HG02759 (cell line): ENCODE measurements around the gene SFTPD.
A peak's percentile ranks its signal among the peaks of the same experiment; 100 is the strongest.

Experiments used
- ATAC-seq: cut with Tn5 transposase; IDR thresholded peaks from one replicate; pipeline ENCODE4 v1.9.1; 2021; ENCODE audit warnings: mild to moderate bottlenecking, moderate library complexity; ENCODE audit not compliant: unreplicated experiment

The SFTPD gene

DNA sequence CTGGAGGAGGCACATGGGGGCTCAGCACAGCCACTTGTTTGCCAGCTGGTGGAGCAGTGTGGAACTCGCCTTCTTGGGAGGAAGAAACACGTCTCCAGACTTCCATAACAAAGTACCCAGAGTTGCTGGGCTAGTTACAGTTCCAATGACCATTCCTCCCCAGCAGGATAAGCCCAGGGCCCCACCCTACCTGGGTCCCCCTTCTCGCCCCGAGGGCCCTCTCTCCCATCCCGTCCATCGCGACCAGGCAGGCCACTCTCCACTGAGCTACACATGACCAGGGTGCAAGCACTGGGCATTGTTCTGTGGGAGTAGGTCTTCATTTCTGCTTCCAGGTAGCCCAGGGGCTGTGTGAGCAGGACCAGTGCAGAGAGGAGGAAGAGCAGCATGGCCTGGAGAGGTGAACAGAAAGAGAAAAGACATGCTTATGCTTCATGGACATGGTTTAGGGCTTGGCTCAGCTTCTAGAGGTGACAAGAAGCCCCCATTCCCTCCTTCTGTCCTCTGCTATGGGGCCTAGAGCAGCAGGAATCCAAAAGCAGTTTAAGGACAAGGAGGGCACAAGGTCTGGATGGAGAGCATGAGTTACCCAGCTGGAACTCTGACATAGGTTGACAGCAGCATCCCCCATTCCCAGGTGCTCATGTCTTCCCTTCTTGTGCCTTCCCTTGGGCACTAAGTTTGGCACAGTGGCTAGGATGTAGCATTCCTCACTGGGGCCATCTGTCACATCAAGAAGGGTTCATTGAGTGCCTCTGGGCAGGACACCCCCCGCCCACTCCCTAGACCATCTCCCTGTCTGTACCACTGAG lies 2.4 kb downstream of the SFTPD start:
- no peak for ATAC-seq

GRCh38 chr10:79944428-79945395 lies 4.2 kb downstream of the SFTPD start:
- ATAC-seq: no peak

DNA sequence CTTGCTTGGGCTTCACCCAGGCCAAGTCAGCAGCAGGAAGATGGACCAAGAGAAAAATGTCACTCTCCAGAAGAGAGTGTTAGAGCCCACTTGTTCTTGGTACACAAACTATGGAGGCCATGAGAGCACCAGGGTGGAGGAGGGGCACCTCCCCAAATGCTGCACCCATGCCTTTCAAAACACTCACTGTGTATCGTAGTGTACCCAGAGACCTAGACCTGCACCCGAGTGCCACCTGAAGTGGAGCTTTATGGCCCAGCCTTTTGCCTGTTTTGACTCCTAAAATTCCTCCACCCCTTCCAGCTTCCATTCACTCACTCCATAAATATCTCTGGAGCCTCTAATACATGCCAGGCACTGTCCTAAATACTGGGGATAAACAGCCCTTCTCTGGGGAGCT lies 5.0 kb downstream of the SFTPD start:
- ATAC-seq: no peak

DNA sequence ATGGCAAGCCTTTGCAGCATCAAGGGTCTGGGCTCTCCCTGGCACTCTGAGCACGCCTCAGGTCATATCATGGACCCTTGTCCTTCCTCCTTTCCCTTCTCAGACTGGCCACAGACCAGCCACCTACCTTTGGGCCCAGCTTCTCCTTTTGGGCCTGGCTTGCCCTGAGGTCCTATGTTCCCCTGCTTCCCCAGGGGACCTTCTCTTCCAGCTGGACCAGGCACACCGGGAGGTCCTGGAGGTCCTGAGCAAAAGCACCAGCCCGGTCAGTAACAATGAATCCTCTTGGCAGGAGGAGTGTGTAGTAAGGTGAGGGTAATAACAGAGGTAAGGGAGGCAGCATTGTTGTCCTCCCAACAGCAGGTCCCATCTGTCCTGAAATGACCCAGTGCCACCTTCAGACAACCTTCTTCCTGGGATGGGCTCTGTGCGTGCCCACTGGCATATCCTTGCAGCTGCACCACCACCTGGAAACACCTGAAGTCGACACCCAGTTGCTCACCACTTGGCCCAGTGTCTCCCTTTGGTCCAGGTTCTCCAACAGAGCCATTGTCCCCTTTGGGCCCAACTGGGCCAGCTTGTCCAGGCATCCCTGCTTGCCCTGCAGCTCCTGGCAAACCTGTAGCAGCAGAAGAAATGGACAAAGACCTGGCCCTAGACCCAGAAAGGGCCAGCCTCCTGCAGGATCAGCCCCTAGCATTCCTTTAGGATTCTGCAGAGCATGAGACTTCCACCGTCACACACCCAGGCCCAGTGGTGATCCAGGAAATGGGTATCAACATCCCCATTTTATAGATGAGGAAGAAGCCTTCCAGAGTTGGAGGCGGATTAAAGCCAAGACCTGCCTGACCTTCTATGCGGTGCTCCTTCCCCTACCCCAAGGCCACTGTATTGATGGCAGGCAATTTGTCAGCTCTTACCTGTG lies 6.4 kb downstream of the SFTPD start:
- no peak for ATAC-seq

- ATAC-seq: no peak
Observed at GRCh38 chr10:79941585-79942210, 7.2 kb downstream of the SFTPD start.

- no peak for ATAC-seq
Observed at GRCh38 chr10:79941146-79941545, 7.8 kb downstream of the SFTPD start.

DNA sequence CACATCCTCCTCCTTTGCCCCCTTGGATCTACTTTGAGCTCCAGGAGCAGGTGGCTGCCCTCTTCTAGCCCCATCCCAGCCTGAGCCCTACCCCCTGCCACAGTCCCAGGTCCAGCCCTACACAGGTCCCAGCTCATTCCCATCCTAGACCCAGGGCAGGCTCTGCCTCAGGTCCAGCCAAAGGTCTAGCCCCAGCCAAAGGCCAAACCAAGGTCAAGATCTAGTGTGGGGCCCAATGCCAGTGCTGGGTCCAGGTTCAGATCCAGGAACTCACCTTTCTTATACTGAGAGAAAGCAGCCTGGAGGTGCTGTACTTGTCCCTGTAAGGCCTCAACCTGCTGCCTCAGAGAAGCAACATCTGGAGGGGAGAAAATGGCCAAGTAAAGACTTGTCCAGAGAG lies 8.5 kb downstream of the SFTPD start:
- ATAC-seq: no peak

DNA sequence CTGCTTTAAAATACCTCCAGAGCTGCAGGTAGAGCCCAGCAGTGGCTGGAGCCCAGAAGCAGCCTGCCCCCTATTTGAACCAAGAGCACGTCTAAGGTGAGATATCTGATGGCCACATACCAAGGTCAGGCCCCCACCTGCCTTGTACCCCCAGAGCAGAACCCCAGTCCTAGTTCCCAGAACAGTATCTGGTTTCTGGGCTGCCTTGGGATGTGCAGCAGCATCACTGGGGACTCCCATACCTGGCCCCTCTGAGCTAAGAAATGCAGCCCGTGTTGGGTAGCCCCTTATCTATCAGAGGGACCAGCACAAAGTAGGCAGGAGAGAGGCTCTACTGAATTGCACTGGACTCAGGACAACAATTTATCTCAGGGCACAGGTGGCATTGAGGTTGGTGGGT lies 8.9 kb downstream of the SFTPD start:
- ATAC-seq: no peak

DNA sequence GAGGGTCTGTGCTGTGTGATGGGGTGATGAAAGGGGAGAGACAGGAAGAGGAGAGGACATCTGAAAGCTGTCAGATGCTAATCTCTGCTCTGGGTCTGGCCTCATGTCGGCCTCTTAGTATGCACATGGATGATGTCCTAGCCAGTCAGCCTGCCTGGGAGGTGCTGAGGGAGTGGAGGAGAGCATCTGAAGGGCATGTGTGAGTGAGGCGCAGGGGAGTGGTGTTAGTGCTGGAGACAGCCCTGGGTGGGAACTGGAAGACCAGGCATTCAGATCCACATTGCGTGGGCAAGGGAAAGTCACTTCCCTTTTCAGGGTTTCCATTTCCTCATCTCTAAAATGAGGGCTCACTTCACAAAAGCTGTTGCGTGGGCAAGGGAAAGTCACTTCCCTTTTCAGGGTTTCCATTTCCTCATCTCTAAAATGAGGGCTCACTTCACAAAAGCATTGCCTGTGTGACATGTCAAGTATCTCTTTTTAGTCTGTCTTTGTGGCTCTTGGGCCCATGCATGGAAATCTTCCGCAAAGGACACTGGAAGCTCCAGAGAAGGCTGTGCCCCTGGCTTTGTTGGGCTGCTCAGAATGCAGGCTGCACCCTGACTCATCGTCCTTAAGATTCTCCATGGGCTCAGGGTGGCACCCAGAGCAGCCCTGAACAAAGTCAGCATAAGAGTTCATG lies 10.0 kb downstream of the SFTPD start:
- peak; percentile 65 for ATAC-seq

DNA sequence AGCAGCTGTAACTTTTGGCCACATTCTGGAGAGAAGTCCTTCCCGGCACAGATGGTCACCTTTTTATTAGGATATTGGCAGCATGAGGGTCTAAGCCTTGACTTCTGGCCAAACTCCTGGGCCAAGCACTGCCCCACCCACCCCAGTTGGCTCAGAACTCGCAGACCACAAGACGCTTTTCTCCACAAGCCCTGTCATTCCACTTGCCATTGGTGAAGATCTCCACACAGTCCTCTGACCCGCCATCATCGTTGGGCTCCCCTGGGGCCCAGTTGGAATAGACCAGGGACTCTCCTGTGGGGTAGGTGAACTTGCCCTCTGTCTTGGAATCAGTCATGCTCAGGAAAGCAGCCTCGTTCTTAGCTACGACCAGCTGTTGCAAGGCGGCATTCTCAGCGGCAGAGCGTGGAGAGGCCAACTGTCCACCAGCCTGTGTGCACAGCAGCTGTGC lies 11.2 kb downstream of the SFTPD start:
- no peak for ATAC-seq

DNA sequence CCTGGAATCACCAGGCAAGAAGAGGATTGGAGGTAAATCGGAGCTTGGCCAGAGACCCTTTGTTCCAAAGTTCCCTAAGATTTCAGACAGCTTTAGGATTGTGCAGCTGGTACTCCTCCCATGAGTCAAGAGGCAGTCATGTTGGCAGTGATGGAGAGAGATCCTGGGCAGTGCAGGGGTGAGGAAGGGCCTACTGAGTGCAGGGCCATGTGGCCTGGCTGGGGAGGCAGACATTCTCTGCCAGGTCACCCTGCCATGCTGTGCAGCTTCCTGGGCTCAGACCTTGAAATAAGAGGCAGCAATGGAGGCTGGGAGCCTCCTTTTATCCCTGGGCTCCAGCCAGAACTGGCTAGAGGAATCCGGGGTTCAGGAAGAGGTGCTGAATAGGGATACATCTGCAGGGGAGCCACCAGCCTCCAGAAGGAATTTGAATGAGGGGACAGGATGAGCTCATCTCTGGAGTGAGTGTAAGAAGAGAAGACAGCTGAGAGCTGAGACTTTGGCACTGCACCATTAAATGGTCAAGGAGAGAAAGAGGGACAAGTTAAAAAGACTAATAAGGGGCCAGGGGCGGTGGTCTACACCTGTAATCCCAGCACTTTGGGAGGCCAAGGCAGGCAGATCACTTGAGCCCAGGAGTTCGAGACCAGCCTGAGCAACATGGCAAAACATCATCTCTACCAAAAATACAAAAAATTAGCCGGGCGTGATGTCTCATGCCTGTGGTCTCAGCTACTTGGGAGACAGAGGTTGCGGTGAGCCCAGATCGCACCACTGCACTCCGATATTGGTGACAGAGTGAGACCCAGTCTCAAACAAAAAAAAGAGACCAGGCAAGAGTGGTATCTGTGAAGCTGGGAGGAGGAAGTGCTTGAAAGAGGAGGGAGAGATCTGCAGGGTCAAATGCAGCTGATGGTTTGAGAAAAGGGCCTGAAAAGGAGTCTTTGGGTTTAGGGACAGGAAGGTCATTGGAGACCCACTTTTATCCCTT lies 12.0 kb downstream of the SFTPD start:
- ATAC-seq: peak; percentile 39

DNA sequence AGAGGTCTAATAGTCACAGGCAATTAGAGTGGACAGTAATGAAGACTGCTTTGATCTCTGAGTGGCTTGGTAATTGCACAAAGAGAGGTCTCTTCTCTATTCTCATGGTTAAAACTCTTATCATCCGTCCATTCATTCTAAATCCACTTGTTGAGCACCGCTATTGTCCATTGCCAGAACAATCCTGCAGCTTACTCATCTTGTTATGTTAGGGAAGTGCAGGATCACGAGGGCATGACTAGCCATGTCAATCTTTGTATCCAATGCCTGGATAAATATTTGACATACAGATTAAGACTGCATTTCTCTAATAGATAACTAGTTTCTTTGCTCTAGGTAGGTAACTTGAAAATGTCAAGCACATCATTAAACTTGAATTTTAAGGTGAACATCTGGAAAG lies 14.9 kb downstream of the SFTPD start:
- ATAC-seq: no peak

- no peak for ATAC-seq
Observed at GRCh38 chr10:79932841-79933379, 16.0 kb downstream of the SFTPD start.

- ATAC-seq: no peak
Observed at GRCh38 chr10:79932307-79932706, 16.6 kb downstream of the SFTPD start.

DNA sequence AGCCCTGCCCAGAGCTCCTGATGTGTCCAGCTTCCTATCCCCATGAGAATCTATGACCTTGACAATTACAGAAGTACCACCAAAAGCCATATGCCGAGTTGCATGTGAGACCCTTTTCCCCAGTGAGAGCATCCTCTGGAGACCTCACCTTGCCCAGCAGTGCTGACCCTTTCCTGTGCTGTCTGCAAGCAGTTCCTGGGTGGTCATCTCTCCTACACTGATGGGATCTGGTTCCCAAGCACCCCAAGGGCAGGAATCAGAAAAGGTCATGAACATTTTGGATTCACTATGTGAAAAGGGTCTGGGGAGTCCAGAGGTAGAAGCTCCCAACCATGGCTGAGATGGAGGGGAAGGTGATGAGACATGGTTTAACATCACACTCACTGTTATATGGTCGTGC lies 18.2 kb downstream of the SFTPD start:
- no peak for ATAC-seq

DNA sequence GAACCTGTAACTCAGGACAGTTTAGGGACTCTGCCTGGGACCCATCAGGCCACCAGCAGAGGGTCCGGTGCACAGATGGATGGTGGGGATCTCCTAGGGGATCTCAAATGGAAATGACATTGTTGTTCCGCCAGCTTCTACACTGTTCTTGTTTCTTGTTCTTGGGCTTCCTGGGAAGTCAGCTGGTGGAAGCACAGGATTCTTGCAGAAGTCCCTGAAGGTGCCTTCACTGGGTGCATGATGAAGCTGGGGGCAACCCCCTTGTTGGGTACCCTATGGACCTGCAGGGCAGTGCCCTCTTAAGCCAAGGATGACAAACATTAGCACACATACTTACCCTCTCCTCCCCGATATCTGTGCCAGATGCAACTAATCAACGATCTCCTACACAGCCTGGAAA lies 18.6 kb downstream of the SFTPD start:
- no peak for ATAC-seq

DNA sequence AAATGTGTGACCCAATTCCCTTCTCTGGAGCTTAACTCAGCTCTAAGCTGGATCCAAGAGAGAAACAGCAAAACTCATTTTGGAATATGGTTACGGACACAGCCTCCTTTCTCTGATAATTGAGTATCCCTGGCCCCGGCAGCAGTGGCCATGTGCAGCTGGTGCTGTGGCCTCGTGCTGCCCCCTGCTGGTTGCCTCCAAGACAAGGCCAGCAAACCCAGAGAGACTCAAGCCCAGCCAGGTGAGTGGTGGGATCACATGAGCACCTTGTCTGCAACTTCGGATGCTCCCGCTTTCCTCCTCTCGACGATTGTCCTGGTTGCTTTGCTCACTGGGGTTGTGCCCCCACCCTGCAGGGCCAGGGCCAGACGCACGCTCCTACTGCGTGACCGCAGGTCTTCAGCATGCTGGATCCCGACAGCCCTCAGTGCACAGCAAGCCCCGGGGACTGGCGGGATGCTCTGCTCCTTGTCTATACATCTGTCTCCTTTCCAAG lies 19.4 kb downstream of the SFTPD start:
- peak; percentile 86 for ATAC-seq

- no peak for ATAC-seq
Observed at GRCh38 chr10:79928028-79928583, 20.8 kb downstream of the SFTPD start.
